Left ventricle myocardium inferior (tissue), 1 donor: ENCODE results near the gene CACNB4. TPM values are rescaled to one million over a fixed set of nuclear protein-coding genes. Genes with fewer than 3 reads are reported as not detected.

Experiments
- DNase-seq: peaks from one replicate; pipeline ENCODE4 v3.0.0-alpha.2; 2020
- H3K27ac ChIP-seq: fragments of 200-600 bp; replicated peaks from 2 replicates; pipeline ENCODE4 v1.8.0; 2021
- H3K27me3 ChIP-seq: fragments of 200-600 bp; 2 replicates; pipeline ENCODE4 v1.8.0; 2021; ENCODE audit warnings: low read depth
- H3K36me3 ChIP-seq: fragments of 200-600 bp; 2 replicates; pipeline ENCODE4 v1.8.0; 2021
- H3K4me1 ChIP-seq: fragments of 200-600 bp; 2 replicates; pipeline ENCODE4 v1.8.0; 2021
- H3K4me3 ChIP-seq: fragments of 200-600 bp; 2 replicates; pipeline ENCODE4 v1.8.0; 2021; ENCODE audit warnings: mild to moderate bottlenecking, moderate library complexity
- H3K9me3 ChIP-seq: fragments of 200-600 bp; replicated peaks from 2 replicates; pipeline ENCODE4 v1.8.0; 2021
- CTCF ChIP-seq: fragments of 200-600 bp; IDR thresholded peaks from 2 replicates; pipeline ENCODE4 v1.8.0; 2021; ENCODE audit warnings: antibody characterized with exemption, mild to moderate bottlenecking, borderline replicate concordance
- intact Hi-C: fragments of 100-400 bp; cut with micrococcal nuclease; formaldehyde crosslinking; loops from one replicate; pipeline ENCODE4 v1.11.0; 2022
- total RNA-seq: library from RNA; stranded (reverse); fragmentation: NEBNext Ultra II Directional; extraction: Animal tissue kit (Norgen Biotek cat#: 25700); gene quantifications from one replicate; pipeline ENCODE4 v1.2.1, GENCODE V29; 2021
- donor health status: DM: no; HTN: yes; CAD: no; lungs with severe emphysema.

CACNB4 gene
- total RNA-seq, 1 donor from 2014 or later: 0.25 TPM

- DNase-seq: no peak
- Histone ChIP-seq H3K4me1 (peaks cover 35% of the 10 kb centered on the region), H3K9me3 (no peaks in the 10 kb centered on the region), H3K4me3 (no peak overlapping the region), H3K27me3 (no peaks in the 10 kb centered on the region), H3K36me3 (no peaks in the 10 kb centered on the region), H3K27ac (no peak overlapping the region)
- TF ChIP-seq CTCF: no peak
- intact Hi-C loops: no loop called here
These were observed 257.8 kb downstream of the CACNB4 start for GRCh38 chr2:151841047-151841424.

DNA sequence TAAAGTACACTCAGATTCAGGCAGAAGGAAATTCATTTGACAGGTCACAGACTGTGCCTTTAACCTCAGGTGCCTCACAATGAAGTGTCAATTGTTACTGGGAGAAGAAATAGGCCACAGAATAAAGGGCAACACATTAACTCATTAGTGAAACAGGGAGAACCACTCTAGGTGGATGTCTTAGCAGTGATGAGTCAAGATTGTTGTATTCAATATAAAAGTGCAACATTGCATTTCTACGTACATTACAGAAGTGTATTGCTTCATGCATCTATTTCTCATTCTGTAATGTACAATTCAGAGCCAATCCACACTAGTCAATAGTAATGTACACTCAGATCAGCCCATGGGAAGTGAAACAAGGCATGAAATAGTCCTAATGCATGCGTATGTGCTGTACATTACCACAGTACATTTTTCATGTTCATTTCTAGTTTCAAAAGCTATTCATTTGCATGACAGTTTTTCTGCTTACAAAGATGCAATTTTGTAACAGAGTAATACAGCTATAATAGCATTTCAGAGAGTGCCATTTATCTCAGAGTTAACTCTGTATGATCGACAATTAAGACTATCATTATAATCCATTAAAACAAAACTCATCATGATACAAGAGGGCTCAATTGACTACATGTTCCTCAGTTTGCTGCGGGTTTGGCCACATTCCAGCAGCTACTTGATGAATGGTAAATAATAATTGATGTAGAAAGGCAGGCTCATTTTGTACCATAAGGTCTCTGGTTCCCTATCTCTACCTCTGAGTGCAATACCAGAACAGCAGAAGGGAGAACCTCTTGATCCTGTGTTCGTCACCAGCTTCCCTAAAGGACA is 258.4 kb downstream of the CACNB4 start:
- H3K27ac ChIP-seq: no peak overlapping the region
- intact Hi-C loops: no loop called here
- H3K27me3 ChIP-seq: no peaks in the 10 kb centered on the region
- TF ChIP-seq CTCF: no peak
- no peaks in the 10 kb centered on the region for H3K9me3 ChIP-seq
- H3K4me3 ChIP-seq: no peak overlapping the region
- DNase-seq: no peak
- no peaks in the 10 kb centered on the region for H3K36me3 ChIP-seq
- peaks cover 30% of the 10 kb centered on the region for H3K4me1 ChIP-seq

DNA sequence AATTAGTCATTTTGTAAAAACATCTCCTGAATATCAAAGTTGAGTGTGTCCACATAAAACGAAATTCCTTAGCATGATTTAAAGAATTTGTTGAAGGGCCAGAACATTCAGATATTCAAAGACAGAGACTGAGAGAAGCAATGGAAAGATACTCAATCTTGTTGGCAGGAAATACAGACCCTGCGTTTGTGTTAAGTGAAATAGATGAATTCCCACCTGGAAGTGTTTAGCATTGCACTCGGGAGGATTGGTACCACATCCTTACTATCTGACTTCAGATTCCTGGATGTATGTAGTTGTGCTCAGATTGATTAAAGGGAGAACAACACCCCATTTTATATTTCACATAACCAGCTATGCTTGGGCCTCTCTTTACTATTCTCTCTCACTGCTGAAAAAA is 260.9 kb downstream of the CACNB4 start:
- H3K4me3 ChIP-seq: no peak overlapping the region
- no peak for TF ChIP-seq CTCF
- no peaks in the 10 kb centered on the region for H3K27me3 ChIP-seq
- no peaks in the 10 kb centered on the region for H3K36me3 ChIP-seq
- peaks cover 5% of the 10 kb centered on the region for H3K4me1 ChIP-seq
- intact Hi-C loops: no loop called here
- no peak overlapping the region for H3K27ac ChIP-seq
- DNase-seq: no peak
- H3K9me3 ChIP-seq: no peaks in the 10 kb centered on the region

- TF ChIP-seq CTCF: no peak
- no peak for DNase-seq
- H3K9me3 ChIP-seq: no peaks in the 10 kb centered on the region
- H3K27me3 ChIP-seq: no peaks in the 10 kb centered on the region
- H3K27ac ChIP-seq: no peak overlapping the region
- intact Hi-C loops: no loop called here
- no peaks in the 10 kb centered on the region for H3K36me3 ChIP-seq
- peaks cover 10% of the 10 kb centered on the region for H3K4me1 ChIP-seq
- H3K4me3 ChIP-seq: no peak overlapping the region
These were observed 264.9 kb downstream of the CACNB4 start for GRCh38 chr2:151833984-151834383.

GRCh38 chr2:151830961-151831360 is 267.9 kb downstream of the CACNB4 start:
- H3K4me1 ChIP-seq: peaks cover 36% of the 10 kb centered on the region
- H3K27ac ChIP-seq: no peak overlapping the region
- H3K9me3 ChIP-seq: no peaks in the 10 kb centered on the region
- no peaks in the 10 kb centered on the region for H3K27me3 ChIP-seq
- no peak for TF ChIP-seq CTCF
- no peak overlapping the region for H3K4me3 ChIP-seq
- intact Hi-C loops: no loop called here
- DNase-seq: no peak
- H3K36me3 ChIP-seq: no peaks in the 10 kb centered on the region
